GM12891 (cell line): ENCODE data around the gene GTF3C5.

Source experiments
- POLR2A ChIP-seq: IDR thresholded peaks from 2 replicates; pipeline ENCODE4 v1.6.1; 2011; ENCODE audit warnings: low read depth, low read length, control low read depth
- POLR2AphosphoS5 ChIP-seq: IDR thresholded peaks from 2 replicates; pipeline ENCODE4 v1.6.1; 2011; ENCODE audit warnings: low read depth, low read length, control low read depth
- POU2F2 ChIP-seq: IDR thresholded peaks from 2 replicates; pipeline ENCODE4 v1.6.1; 2011; ENCODE audit warnings: low read depth, mild to moderate bottlenecking, control low read depth, low read length, moderate library complexity
- SPI1 ChIP-seq: IDR thresholded peaks from 2 replicates; pipeline ENCODE4 v1.6.1; 2011; ENCODE audit warnings: low read depth, low read length, control low read depth
- TAF1 ChIP-seq: IDR thresholded peaks from 2 replicates; pipeline ENCODE4 v1.6.1; 2011; ENCODE audit warnings: low read depth, low read length, control low read depth

- no peak for TF ChIP-seq POLR2A
- no peak for TF ChIP-seq POLR2AphosphoS5
- TF ChIP-seq SPI1, result no peak
- TF ChIP-seq TAF1, result no peak
- no peak for TF ChIP-seq POU2F2
Measured at GRCh38 chr9:133059623-133060022, 28.8 kb downstream of the GTF3C5 start.
